GM23248 (cell line): Measurements from ENCODE around the gene RXRA. TPM values are rescaled to one million over a fixed set of nuclear protein-coding genes. Genes with fewer than 3 reads are reported as not detected.
"Not testable (repeated sequence)": the region's sequence is repeated elsewhere in the genome, so short reads cannot be mapped to it uniquely, and the experiment has no call there.

Source experiments
- DNase-seq: peaks from one replicate; pipeline ENCODE4 v3.0.0-alpha.2; 2015
- H2AFZ ChIP-seq: fragments of 200-600 bp; sonication (generic); 2 replicates; pipeline ENCODE4 v1.6.1; 2016; ENCODE audit warnings: antibody characterized with exemption
- H3F3A ChIP-seq: fragments of 200-600 bp; sonication (generic); 2 replicates; pipeline ENCODE4 v1.6.1; 2016; ENCODE audit warnings: mild to moderate bottlenecking, antibody characterized with exemption, mixed run types; ENCODE audit not compliant: insufficient read depth
- H3K27ac ChIP-seq: fragments of 200-600 bp; sonication (generic); 2 replicates; pipeline ENCODE4 v1.5.1; 2016; ENCODE audit warnings: mild to moderate bottlenecking
- H3K27me3 ChIP-seq: fragments of 200-600 bp; sonication (generic); replicated peaks from 2 replicates; pipeline ENCODE4 v1.6.1; 2016; ENCODE audit warnings: mild to moderate bottlenecking; ENCODE audit not compliant: insufficient read depth
- H3K36me3 ChIP-seq: fragments of 200-600 bp; sonication (generic); 2 replicates; pipeline ENCODE4 v1.6.1; 2016; ENCODE audit warnings: low read depth, mild to moderate bottlenecking
- H3K4me1 ChIP-seq: fragments of 200-600 bp; sonication (generic); 2 replicates; pipeline ENCODE4 v1.6.1; 2016; ENCODE audit warnings: mild to moderate bottlenecking; ENCODE audit not compliant: insufficient read depth
- H3K4me2 ChIP-seq: fragments of 200-600 bp; sonication (generic); one replicate; pipeline ENCODE4 v1.6.1; 2016; ENCODE audit warnings: mild to moderate bottlenecking; ENCODE audit not compliant: unreplicated experiment
- H3K4me3 ChIP-seq: fragments of 200-600 bp; sonication (generic); 2 replicates; pipeline ENCODE4 v1.5.1; 2016; ENCODE audit warnings: mild to moderate bottlenecking
- H3K79me2 ChIP-seq: fragments of 200-600 bp; sonication (generic); 2 replicates; pipeline ENCODE4 v1.6.1; 2016; ENCODE audit warnings: mild to moderate bottlenecking; ENCODE audit not compliant: insufficient read depth
- H3K9ac ChIP-seq: fragments of 200-600 bp; sonication (generic); 2 replicates; pipeline ENCODE4 v1.6.1; 2016; ENCODE audit warnings: mild to moderate bottlenecking
- H3K9me2 ChIP-seq: fragments of 200-600 bp; sonication (generic); 2 replicates; pipeline ENCODE4 v1.6.1; 2016; ENCODE audit warnings: mixed run types, mild to moderate bottlenecking, moderate library complexity; ENCODE audit not compliant: insufficient read depth
- H3K9me3 ChIP-seq: fragments of 200-600 bp; sonication (generic); one replicate; pipeline ENCODE4 v1.6.1; 2017; ENCODE audit warnings: low read depth
- H4K20me1 ChIP-seq: fragments of 200-600 bp; sonication (generic); 2 replicates; pipeline ENCODE4 v1.6.0; 2016; ENCODE audit not compliant: insufficient read depth
- EZH2 ChIP-seq: fragments of 200-600 bp; sonication (generic); IDR thresholded peaks from 2 replicates; pipeline ENCODE4 v1.6.1; 2018; ENCODE audit warnings: antibody characterized with exemption, mild to moderate bottlenecking; ENCODE audit not compliant: insufficient read depth, poor library complexity, severe bottlenecking
- EZH2phosphoT487 ChIP-seq: fragments of 200-600 bp; sonication (generic); IDR thresholded peaks from 2 replicates; pipeline ENCODE4 v1.6.1; 2018; ENCODE audit warnings: antibody characterized with exemption, moderate library complexity, mild to moderate bottlenecking, low read depth; ENCODE audit not compliant: insufficient read depth
- WGBS, 2 experiments: methylation state at CpG; one replicate each; pipeline ENCODE4 v1.1.6; 2015 to 2017; ENCODE audit warnings: low lambda C conversion rate in 2 of 2, low coverage in 1 of 2; ENCODE audit errors: missing lambda C conversion rate in 2 of 2; 5-methylcytosine and 5-hydroxymethylcytosine counted together
- in situ Hi-C: fragments of 300-500 bp; cut with MboI; formaldehyde crosslinking; loops from 2 replicates; pipeline ENCODE4 v1.15.0; 2020
- polyA plus RNA-seq: library from polyadenylated mRNA; unstranded; fragments of >200 nt; fragmentation: Nextera tagmentation; extraction: Ambion mirVana; gene quantifications from 2 replicates; pipeline ENCODE4 v1.2.1, GENCODE V29; 2016
- total RNA-seq: library from RNA; depleted of rRNA; stranded (reverse); fragments of >200 nt; shearing (Covaris generic); gene quantifications from 2 replicates; pipeline ENCODE4 v1.2.3, GENCODE V29; 2014

RXRA gene
- total and polyA plus RNA-seq, 2 experiments from 2014 or later = 3.9 to 34.8 TPM

- no peaks in the 10 kb centered on the region for H3K36me3 ChIP-seq
- H3F3A ChIP-seq = no peaks in the 10 kb centered on the region
- no peaks in the 10 kb centered on the region for H3K79me2 ChIP-seq
- no peaks in the 10 kb centered on the region for H3K4me1 ChIP-seq
- H4K20me1 ChIP-seq = no peaks in the 10 kb centered on the region
- WGBS, 2 experiments = 55 to 57% methylated on average over 15 of the region's 15 CpGs
- no peak overlapping the region for H3K4me3 ChIP-seq
- no peaks in the 10 kb centered on the region for H3K9me3 ChIP-seq
- no peaks in the 10 kb centered on the region for H3K9me2 ChIP-seq
- no peak overlapping the region for H3K9ac ChIP-seq
- no peak for TF ChIP-seq EZH2
- TF ChIP-seq EZH2phosphoT487 = no peak
- no peak overlapping the region for H3K4me2 ChIP-seq
- no peak overlapping the region for H2AFZ ChIP-seq
- H3K27ac ChIP-seq = no peak overlapping the region
- in situ Hi-C loops = no loop called here
- H3K27me3 ChIP-seq = peaks cover 18% of the 10 kb centered on the region
- no peak for DNase-seq
Observed at GRCh38 chr9:134306636-134307600, 19.3 kb upstream of the RXRA start.

- WGBS, 2 experiments = 58 to 62% methylated on average over 17 of the region's 17 CpGs
Observed at GRCh38 chr9:134307674-134308638, 18.3 kb upstream of the RXRA start.

GRCh38 chr9:134308639-134309220, 17.5 kb upstream of the RXRA start:
- in situ Hi-C loops, DNase-seq, H3K9ac ChIP-seq, H3K4me2 ChIP-seq, H2AFZ ChIP-seq, H3F3A ChIP-seq, H4K20me1 ChIP-seq, H3K4me3 ChIP-seq, H3K9me3 ChIP-seq, H3K27ac ChIP-seq, H3K79me2 ChIP-seq, H3K36me3 ChIP-seq, H3K4me1 ChIP-seq, H3K9me2 ChIP-seq: not testable (repeated sequence)
- H3K27me3 ChIP-seq = peaks cover 18% of the 10 kb centered on the region
- WGBS, 2 experiments = 53 to 56% methylated on average over 14 of the region's 14 CpGs

More at GRCh38 chr9:134307674-134308638, 18.3 kb upstream of the RXRA start:
- no peaks in the 10 kb centered on the region for H3K79me2 ChIP-seq
- no peaks in the 10 kb centered on the region for H3K36me3 ChIP-seq
- H2AFZ ChIP-seq = no peak overlapping the region
- H3K9ac ChIP-seq = no peak overlapping the region
- no peaks in the 10 kb centered on the region for H3K4me1 ChIP-seq
- no peaks in the 10 kb centered on the region for H3K9me3 ChIP-seq
- no peak overlapping the region for H3K4me2 ChIP-seq
- in situ Hi-C loops = no loop called here
- no peaks in the 10 kb centered on the region for H3K9me2 ChIP-seq
- DNase-seq = no peak
- no peak for TF ChIP-seq EZH2phosphoT487
- TF ChIP-seq EZH2 = no peak
- no peaks in the 10 kb centered on the region for H3F3A ChIP-seq
- no peaks in the 10 kb centered on the region for H4K20me1 ChIP-seq
- no peak overlapping the region for H3K27ac ChIP-seq
- H3K4me3 ChIP-seq = no peak overlapping the region
- H3K27me3 ChIP-seq = peaks cover 18% of the 10 kb centered on the region

GRCh38 chr9:134313470-134313869, 12.8 kb upstream of the RXRA start:
- DNase-seq = peak; percentile 23
- no peaks in the 10 kb centered on the region for H3K9me2 ChIP-seq
- no peak overlapping the region for H3K9ac ChIP-seq
- no peaks in the 10 kb centered on the region for H4K20me1 ChIP-seq
- WGBS, 2 experiments = 62 to 63% methylated on average over 2 of the region's 2 CpGs
- no peak overlapping the region for H3K4me3 ChIP-seq
- H3K4me2 ChIP-seq = no peak overlapping the region
- no peaks in the 10 kb centered on the region for H3K9me3 ChIP-seq
- H3K4me1 ChIP-seq = peaks cover 20% of the 10 kb centered on the region
- H2AFZ ChIP-seq = no peak overlapping the region
- H3K79me2 ChIP-seq = no peaks in the 10 kb centered on the region
- in situ Hi-C loops = no loop called here
- no peak for TF ChIP-seq EZH2phosphoT487
- TF ChIP-seq EZH2 = no peak
- peaks cover 10% of the 10 kb centered on the region for H3K27me3 ChIP-seq
- no peaks in the 10 kb centered on the region for H3K36me3 ChIP-seq
- H3F3A ChIP-seq = peaks cover 17% of the 10 kb centered on the region
- H3K27ac ChIP-seq = no peak overlapping the region
